T-helper 2 cell treated with Interferon-gamma antibody and Interleukin-4, amounts not matched to agents 5 μg/mL and 100 μg/mL, for 36 hours (primary cell): Measurements from ENCODE around the gene ANAPC4.

Source experiments
- DNase-seq: peaks from one replicate; pipeline ENCODE4 v3.0.0; 2021; ENCODE audit warnings: low spot score
- H3K27ac Mint-ChIP-seq: one replicate; pipeline ENCODE4 v1.8.0; 2021; ENCODE audit warnings: mild to moderate bottlenecking, mixed read lengths
- H3K27me3 Mint-ChIP-seq: one replicate; pipeline ENCODE4 v1.8.0; 2021; ENCODE audit warnings: low read depth, mixed read lengths
- H3K36me3 Mint-ChIP-seq: one replicate; pipeline ENCODE4 v1.8.0; 2021; ENCODE audit warnings: low read depth, mixed read lengths
- H3K4me1 Mint-ChIP-seq: one replicate; pipeline ENCODE4 v1.8.0; 2021; ENCODE audit warnings: low read depth, mixed read lengths
- H3K4me3 Mint-ChIP-seq: one replicate; pipeline ENCODE4 v1.8.0; 2022; ENCODE audit warnings: mild to moderate bottlenecking, moderate library complexity, mixed read lengths
- H3K9me3 Mint-ChIP-seq: one replicate; pipeline ENCODE4 v1.8.0; 2021; ENCODE audit warnings: mixed read lengths

ANAPC4 gene

GRCh38 chr4:25452081-25452480 lies 75.0 kb downstream of the ANAPC4 start:
- Mint-ChIP-seq H3K4me1 (no peaks in the 10 kb centered on the region), H3K27me3 (no peaks in the 10 kb centered on the region), H3K36me3 (no peaks in the 10 kb centered on the region), H3K27ac (no peak overlapping the region), H3K4me3 (no peak overlapping the region), H3K9me3 (no peaks in the 10 kb centered on the region)
- DNase-seq = no peak

DNA sequence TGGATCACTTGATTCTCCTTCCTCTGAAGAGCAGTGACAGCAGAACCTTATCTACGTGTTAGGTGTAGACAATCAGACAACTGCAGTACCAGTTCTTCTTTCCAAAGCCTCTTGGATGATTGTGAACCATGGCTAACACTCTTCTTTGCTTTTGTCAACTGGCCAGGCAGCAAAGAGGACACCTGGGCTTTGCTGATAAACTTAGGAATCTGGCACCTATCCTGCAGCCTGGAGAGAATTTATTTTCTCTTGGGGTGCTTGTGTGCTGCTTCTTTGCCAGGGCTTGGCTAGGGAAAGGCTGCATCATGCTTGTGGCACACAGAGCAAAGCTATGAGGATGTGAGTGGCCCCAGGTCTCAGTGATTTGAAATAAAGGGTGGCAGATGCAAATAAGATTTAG lies 77.4 kb downstream of the ANAPC4 start:
- Mint-ChIP-seq H3K4me1 (no peaks in the 10 kb centered on the region), H3K27me3 (no peaks in the 10 kb centered on the region), H3K4me3 (no peak overlapping the region)

GRCh38 chr4:25457053-25457715 lies 80.1 kb downstream of the ANAPC4 start:
- DNase-seq = no peak
- H3K4me1 Mint-ChIP-seq = no peaks in the 10 kb centered on the region
- no peaks in the 10 kb centered on the region for H3K27me3 Mint-ChIP-seq
- H3K9me3 Mint-ChIP-seq = no peaks in the 10 kb centered on the region
- no peak overlapping the region for H3K27ac Mint-ChIP-seq
- H3K36me3 Mint-ChIP-seq = no peaks in the 10 kb centered on the region
- no peak overlapping the region for H3K4me3 Mint-ChIP-seq

More for the DNA sequence above, 77.4 kb downstream of the ANAPC4 start:
- Mint-ChIP-seq H3K27ac (no peak overlapping the region), H3K9me3 (no peaks in the 10 kb centered on the region), H3K36me3 (no peaks in the 10 kb centered on the region)
- DNase-seq = no peak

DNA sequence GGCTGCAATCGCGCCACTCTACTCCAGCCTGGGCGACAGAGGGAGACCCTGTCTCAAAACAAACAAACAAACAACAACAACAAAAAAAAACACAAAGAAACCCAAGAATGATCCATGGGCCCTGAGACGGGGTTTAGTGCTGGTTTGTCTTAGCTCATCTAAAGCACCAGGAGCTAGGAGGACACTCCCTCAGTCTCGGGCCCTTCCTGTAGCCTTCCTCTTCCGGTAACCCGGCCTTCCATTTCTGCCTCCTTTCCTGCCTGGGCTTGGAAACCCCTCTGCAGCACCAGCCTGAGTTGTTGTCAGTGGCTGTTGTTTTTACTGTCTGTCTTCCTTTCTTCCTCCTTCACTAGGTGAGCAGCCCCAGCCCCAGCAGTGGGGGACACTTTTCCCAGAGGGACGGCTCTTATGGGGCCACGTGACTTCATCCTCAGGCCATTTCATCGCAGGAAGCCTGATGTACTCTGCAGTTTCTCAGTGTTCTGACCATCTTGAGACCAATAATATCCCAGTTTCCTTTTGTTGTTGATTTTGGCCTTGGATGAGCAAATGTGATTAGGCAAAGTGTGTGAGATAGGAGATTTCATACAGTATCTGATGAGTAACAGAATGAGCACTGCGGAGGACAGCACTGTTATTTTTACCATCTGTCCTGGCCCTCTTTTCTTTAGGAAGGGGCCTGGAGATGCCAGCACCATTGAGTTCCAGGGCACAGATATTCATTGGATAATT lies 90.1 kb downstream of the ANAPC4 start:
- Mint-ChIP-seq H3K9me3 (no peaks in the 10 kb centered on the region), H3K27me3 (no peaks in the 10 kb centered on the region), H3K36me3 (no peaks in the 10 kb centered on the region), H3K4me1 (no peaks in the 10 kb centered on the region), H3K27ac (no peak overlapping the region), H3K4me3 (no peak overlapping the region)
- no peak for DNase-seq

- H3K27ac Mint-ChIP-seq = no peak overlapping the region
- H3K4me1 Mint-ChIP-seq = no peaks in the 10 kb centered on the region
- H3K27me3 Mint-ChIP-seq = no peaks in the 10 kb centered on the region
- H3K9me3 Mint-ChIP-seq = no peaks in the 10 kb centered on the region
- no peaks in the 10 kb centered on the region for H3K36me3 Mint-ChIP-seq
- no peak for DNase-seq
- H3K4me3 Mint-ChIP-seq = no peak overlapping the region
Measured at GRCh38 chr4:25467843-25468242, 90.8 kb downstream of the ANAPC4 start.
